ENCODE measurements around the gene ZNF366.
"Not testable (repeated sequence)": the region's sequence is repeated elsewhere in the genome, so short reads cannot be mapped to it uniquely, and the experiment has no call there.

The ZNF366 gene

DNA sequence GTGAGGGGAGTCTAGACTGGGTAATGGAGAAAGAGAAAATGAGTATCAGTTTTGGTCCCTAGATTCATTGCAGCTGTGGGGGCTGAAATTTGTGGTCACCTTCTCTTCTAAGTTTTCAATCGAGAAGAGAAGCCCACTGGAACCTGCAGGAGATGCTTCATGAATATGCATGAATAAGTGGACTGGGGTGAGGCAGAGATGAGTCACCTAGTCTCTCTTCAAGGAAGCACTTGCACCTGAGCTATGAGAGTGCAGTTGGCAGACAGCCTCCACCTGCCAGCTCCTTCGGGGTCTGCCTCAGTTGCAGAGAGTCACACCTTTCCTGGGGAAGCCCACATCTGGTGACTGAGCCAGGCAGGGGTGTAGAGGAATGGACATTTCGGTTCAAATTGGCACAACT lies 69.1 kb downstream of the ZNF366 start:
- no peak for DNase-seq (ENCODE audit: low read depth)

- no peak for DNase-seq (ENCODE audit: low read depth)
Observed at GRCh38 chr5:72436796-72437471, 70.3 kb downstream of the ZNF366 start.

DNA sequence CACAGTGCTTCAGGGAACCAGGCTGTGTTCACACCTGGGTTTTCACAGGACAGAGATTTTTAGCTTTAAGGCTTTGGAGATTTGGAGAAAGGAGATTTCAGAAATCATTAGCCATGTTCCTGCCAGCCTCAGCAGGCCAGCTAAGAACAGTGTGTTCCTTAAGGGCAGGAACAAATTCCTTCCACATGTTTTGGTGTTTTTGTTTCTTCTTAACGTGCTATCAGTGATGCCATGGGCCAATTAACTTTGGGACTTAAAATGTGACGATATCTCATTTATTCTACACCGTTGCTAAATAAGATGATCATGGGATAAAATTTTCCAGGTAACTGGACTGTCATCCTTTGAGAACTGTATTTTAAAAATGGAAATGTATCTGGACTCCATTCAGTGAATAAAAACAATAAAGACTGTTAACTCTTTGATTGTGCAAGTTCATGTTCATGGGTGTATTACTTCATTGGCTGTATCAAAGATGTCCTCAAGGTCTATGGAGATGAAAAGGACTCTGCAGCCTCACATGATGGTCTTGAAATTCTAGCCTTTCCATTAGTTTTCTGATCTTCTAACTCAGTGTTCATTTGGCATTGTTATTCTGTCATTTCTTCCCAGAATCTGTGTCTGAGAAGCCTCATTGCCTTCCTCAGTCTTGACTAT lies 72.3 kb downstream of the ZNF366 start:
- DNase-seq (ENCODE audit: low read depth), result no peak

- no peak for DNase-seq (ENCODE audit: low read depth)
Observed at GRCh38 chr5:72434056-72434780, 73.0 kb downstream of the ZNF366 start.

- no peak for DNase-seq (ENCODE audit: low read depth)
Observed at GRCh38 chr5:72433522-72433921, 73.7 kb downstream of the ZNF366 start.

DNA sequence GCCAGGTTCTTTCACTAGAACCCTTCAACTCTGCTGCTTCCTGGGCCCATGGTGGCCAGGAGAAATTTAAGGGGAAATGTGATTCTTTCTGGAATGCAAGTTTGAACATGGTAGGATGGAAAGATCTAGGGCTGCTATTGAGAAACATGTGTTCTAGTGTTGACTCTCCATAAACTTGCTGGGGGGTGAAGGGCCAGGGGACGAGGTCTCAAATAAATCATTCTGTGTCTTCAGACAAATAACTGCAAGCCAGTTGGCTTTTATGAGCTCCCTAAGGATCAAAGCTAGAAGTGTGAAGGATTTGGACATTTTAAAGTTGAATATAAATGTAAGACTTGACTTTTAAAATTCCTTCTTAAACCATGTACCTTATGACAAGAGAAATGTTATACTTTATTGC lies 78.5 kb downstream of the ZNF366 start:
- DNase-seq (ENCODE audit: low read depth), result no peak

DNA sequence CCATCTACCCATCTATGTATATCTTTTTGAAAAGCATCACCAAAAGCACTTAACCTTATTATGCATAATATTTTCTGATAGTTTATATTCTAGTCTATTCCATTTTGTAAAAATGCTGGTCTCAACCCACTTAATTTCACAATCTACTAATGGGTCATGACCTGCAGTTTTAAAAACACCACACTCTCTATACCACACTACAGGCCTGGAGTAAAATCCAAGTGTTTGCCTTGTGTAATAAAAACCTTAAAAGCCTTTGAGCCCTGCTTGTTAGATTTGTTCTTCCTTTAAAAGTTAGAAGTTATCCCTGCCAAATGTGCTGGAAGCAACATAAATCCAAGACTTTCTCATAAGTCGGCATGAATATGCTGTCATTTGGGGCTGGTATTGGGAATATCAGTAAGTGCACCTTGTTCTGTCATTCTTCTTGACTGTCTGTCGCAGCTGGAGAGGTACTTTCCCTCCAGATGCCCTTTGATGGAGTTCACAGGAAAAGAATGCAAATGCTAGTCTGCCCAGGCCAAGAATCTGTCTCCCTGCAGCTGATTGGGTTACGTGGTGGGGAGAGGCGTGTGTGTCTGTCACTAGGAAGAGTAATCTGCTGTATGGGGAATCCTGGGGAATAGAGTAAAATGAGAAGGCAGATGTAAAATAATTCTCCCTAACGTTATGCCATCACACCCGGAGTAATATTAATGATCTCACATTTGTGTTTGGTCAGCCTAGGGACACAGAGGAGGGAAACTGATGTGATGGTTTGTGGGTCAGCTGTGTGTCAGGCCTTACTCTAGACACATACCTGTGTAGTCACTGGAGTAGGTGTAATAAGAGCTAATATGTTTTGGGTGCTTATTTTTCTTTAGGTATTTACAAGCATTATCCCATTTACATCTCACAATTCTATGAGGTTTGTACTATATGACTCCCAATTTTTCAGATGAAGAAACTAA lies 79.4 kb downstream of the ZNF366 start:
- no peak for DNase-seq (ENCODE audit: low read depth)

- no peak for DNase-seq (ENCODE audit: low read depth)
Observed at GRCh38 chr5:72427016-72427415, 80.2 kb downstream of the ZNF366 start.

DNA sequence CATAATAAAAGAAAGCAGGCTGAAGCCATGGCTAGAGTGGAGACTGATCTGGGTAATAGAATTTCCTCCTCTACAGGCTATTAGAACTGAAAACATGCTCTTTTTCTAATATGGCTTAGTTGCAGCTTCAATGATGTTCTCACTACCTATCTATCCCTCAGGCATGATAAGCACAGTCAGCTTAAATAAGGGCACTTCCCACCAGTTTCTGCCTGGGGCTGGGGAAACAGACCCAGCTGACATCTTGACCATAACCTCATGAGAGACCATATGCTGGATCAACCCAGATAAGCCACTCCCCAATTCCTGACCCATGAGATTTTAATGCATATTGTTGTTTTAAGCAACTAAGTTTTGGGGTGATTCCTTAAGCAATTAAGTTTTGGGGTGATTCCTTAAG lies 81.2 kb downstream of the ZNF366 start:
- DNase-seq (ENCODE audit: low read depth), result no peak

DNA sequence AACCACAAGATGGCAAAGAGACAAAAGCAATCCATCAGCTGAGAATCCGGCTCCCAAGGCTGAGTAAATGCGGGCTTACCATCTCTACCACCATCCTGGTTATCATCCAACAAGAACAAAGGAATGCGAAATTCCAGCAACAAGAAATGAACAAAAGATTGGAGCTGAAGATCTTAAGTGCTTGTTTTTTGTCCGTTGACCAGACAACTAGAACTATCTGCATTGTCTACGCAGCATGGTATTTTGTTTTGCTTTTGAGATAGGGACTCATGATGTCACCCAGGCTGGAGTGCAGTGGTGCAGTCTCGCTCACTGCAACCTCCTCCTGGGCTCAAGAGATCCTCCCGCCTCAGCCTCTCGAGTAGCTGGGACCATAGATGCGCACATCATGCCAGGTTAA lies 88.9 kb downstream of the ZNF366 start:
- DNase-seq (ENCODE audit: low read depth), result no peak

- DNase-seq (ENCODE audit: low read depth), result no peak
Observed at GRCh38 chr5:72417333-72418062, 89.7 kb downstream of the ZNF366 start.

GRCh38 chr5:72415616-72416325 lies 91.4 kb downstream of the ZNF366 start:
- DNase-seq (ENCODE audit: low read depth), result no peak

GRCh38 chr5:72412283-72413055 lies 94.7 kb downstream of the ZNF366 start:
- no peak for DNase-seq (ENCODE audit: low read depth)

DNA sequence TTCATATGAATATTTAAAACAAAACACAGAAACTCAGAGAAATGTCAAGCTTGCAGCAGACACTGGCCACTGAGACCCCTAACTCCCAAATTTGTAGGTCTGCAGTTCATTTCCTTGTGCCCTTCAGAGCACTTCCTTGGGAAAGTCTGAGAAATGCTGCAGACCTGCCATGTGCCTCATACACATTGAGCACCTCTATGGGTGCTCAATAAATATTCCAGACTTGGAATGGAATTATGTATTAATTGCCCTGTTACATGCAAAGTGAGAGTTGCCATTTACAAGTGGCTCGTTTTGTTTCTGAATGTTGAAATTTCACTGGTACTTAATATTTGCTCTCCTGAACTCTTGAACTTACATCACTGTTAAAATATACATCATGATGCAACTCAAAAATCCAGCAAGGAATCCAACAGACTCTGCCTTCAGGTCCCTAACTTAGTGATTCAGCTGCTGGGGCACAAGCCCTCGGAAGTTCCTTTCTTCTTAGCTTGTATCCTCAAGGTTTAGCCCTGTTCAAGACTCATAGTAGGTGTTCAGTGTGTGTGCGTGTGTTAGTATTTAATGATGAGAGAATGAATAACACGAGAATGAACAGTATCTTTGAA lies 96.4 kb downstream of the ZNF366 start:
- DNase-seq (ENCODE audit: low read depth), result no peak

GRCh38 chr5:72408603-72409002 lies 98.6 kb downstream of the ZNF366 start:
- no peak for DNase-seq (ENCODE audit: low read depth)

DNA sequence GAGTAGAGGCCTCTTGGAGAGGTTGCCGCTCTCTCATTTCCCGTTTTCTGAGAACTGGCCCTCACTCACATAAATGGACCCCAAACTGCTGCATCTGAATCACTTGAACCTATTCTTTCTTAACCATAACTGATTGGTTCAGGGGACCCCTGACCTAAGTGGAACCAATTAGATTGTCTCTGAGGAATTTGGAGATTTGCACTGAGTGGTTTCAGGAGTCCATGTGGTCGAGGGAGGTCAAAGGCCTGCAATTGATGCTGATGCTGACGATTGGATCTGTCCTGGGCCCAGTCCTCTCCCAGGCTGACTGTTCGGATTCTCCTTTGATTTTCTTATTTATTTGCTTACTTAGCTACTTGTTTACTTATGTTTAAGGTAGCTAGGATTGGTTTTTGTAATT lies 99.1 kb downstream of the ZNF366 start:
- DNase-seq (ENCODE audit: low read depth), result no peak

DNA sequence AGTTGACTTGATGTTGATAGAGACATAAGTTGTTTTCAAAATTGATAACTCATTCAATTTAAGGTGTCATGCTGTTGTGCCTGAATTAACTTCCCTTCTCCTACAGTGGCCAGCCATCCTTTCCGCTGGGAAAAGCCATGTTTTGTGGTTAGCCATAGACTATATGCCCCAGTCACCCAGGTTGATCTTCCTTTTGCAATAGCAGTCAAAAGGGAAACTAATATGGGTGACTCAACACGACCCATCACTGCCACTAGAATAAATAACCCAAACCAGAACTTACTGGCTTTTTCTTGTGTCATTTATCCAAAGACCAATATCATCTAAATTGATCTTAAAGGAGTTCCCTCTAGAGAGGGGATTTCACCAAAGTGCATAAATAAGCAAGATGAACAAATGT lies 99.7 kb downstream of the ZNF366 start:
- no peak for DNase-seq (ENCODE audit: low read depth)

DNA sequence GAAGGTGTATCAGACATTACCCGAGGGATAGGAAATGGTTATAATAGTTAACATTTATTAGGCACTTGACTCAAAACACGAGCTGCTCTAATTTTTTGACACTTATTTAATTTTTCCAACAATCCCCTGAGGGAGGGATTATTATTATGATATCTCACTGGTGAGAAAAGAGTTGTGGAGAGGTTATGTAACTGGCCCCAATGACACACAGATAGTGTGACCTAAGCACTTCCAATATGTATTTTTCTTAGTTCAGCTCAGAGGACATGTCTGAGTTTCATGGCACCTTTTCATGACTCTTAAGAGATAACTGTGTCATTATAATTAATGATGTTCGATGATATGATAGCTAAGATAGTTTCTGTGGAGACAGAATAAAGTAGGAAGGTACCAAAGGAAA lies 100.1 kb downstream of the ZNF366 start:
- no peak for DNase-seq (ENCODE audit: low read depth)

DNA sequence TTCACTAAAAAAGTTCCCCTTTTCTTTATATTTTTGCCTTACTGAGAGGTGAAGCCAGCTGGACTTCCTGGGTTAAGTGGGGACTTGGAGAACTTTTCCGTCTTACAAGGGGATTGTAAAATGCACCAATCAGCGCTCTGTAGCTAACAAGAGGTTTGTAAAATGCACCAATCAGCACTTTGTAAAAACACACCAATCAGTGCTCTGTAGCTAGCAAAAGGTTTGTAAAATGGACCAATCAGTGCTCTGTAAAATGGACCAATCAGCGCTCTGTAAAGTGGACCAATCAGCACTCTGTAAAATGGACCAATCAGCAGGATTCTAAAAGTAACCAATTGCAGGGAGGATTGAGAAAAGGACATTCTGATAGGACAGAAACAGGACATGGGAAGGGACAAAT lies 102.4 kb downstream of the ZNF366 start:
- DNase-seq (ENCODE audit: low read depth), result not testable (repeated sequence)

Measured in activated T-cell treated with anti-CD3 and anti-CD28 coated beads for 1 hour (primary cell).